ENCODE measurements around the gene BMERB1. TPM values are rescaled to one million over a fixed set of nuclear protein-coding genes. Genes with fewer than 3 reads are reported as not detected.

BMERB1 gene
- total RNA-seq, 2 experiments from 2014 or later, result 0.85 to 0.98 TPM

GRCh38 chr16:15435216-15435864, 952 bp downstream of the BMERB1 start:
- intact Hi-C loops (cut with DNase I, micrococcal nuclease), result no loop called here
- no peak for TF ChIP-seq CTCF (IDR thresholded peaks at IDR 0.05)
- H3K36me3 Mint-ChIP-seq (ENCODE audit: low read depth), result no peaks in the 10 kb centered on the region
- H3K27me3 Mint-ChIP-seq, result peaks cover 34% of the 10 kb centered on the region
- peaks cover 10% of the 10 kb centered on the region for H3K4me1 Mint-ChIP-seq (ENCODE audit: low read depth)
- ChIA-PET CTCF (interaction anchor here (1.1 kb wide), 1 partner anchor 8 kb away, joined by 4 read pairs; no protein-coding TSS in a partner anchor), POLR2A (no interaction called here)
- H3K4me3 ChIP-seq (ENCODE audit: low read length), result peak overlapping the region; percentile 47
- H3K4me3 Mint-ChIP-seq, result peak overlapping the region; percentile 70
- peaks cover 13% of the 10 kb centered on the region for H3K4me1 ChIP-seq (ENCODE audit: insufficient read depth, low read length)
- DNase-seq (no peak), ATAC-seq (ENCODE audit: poor library complexity) (no peak)
- no peak overlapping the region for H3K27ac Mint-ChIP-seq
- no peak overlapping the region for H3K27ac ChIP-seq (ENCODE audit: low read depth in 1 of 2, low read length in 2 of 2)
- no peaks in the 10 kb centered on the region for H3K9me3 Mint-ChIP-seq
- H3K9me3 ChIP-seq (ENCODE audit: control insufficient read depth in 1 of 2, insufficient read depth in 1 of 2, low read length in 2 of 2), result peaks cover 0 to 5% of the 10 kb centered on the region in 2 experiments
- peaks cover 10 to 18% of the 10 kb centered on the region in 2 experiments for H3K27me3 ChIP-seq (ENCODE audit: control insufficient read depth in 1 of 2, insufficient read depth in 2 of 2, low read length in 2 of 2)
- H3K36me3 ChIP-seq (ENCODE audit: insufficient read depth, low read length), result no peaks in the 10 kb centered on the region

GRCh38 chr16:15439102-15439501, 4.7 kb downstream of the BMERB1 start:
- no peak for ATAC-seq (ENCODE audit: poor library complexity)
- POLR2A ChIA-PET, result no interaction called here
- no peak for TF ChIP-seq CTCF (IDR thresholded peaks at IDR 0.05)
- no peak overlapping the region for H3K4me3 ChIP-seq (ENCODE audit: low read length)
- Mint-ChIP-seq H3K36me3 (ENCODE audit: low read depth) (no peaks in the 10 kb centered on the region), H3K27me3 (peaks cover 25% of the 10 kb centered on the region), H3K4me3 (no peak overlapping the region), H3K9me3 (no peaks in the 10 kb centered on the region), H3K4me1 (ENCODE audit: low read depth) (peaks cover 10% of the 10 kb centered on the region), H3K27ac (no peak overlapping the region)
- CTCF ChIA-PET, result no interaction called here
- H3K9me3 ChIP-seq (ENCODE audit: control insufficient read depth in 1 of 2, insufficient read depth in 1 of 2, low read length in 2 of 2), result peaks cover 0 to 4% of the 10 kb centered on the region in 2 experiments
- no peak overlapping the region for H3K27ac ChIP-seq (ENCODE audit: low read depth in 1 of 2, low read length in 2 of 2)
- H3K36me3 ChIP-seq (ENCODE audit: insufficient read depth, low read length), result no peaks in the 10 kb centered on the region
- peaks cover 10 to 15% of the 10 kb centered on the region in 2 experiments for H3K27me3 ChIP-seq (ENCODE audit: control insufficient read depth in 1 of 2, insufficient read depth in 2 of 2, low read length in 2 of 2)
- peaks cover 13% of the 10 kb centered on the region for H3K4me1 ChIP-seq (ENCODE audit: insufficient read depth, low read length)
- no peak for DNase-seq
- intact Hi-C loops (cut with DNase I, micrococcal nuclease), result no loop called here

GRCh38 chr16:15439521-15439920, 5.1 kb downstream of the BMERB1 start:
- H3K27ac Mint-ChIP-seq, result no peak overlapping the region
- peaks cover 10% of the 10 kb centered on the region for H3K4me1 ChIP-seq (ENCODE audit: insufficient read depth, low read length)
- H3K27ac ChIP-seq (ENCODE audit: low read depth in 1 of 2, low read length in 2 of 2), result no peak overlapping the region
- no peak overlapping the region for H3K4me3 ChIP-seq (ENCODE audit: low read length)
- DNase-seq, result no peak
- no peak for TF ChIP-seq CTCF (IDR thresholded peaks at IDR 0.05)
- ChIA-PET CTCF (no interaction called here), POLR2A (no interaction called here)
- peaks cover 10% of the 10 kb centered on the region in 2 experiments for H3K27me3 ChIP-seq (ENCODE audit: control insufficient read depth in 1 of 2, insufficient read depth in 2 of 2, low read length in 2 of 2)
- H3K4me1 Mint-ChIP-seq (ENCODE audit: low read depth), result peaks cover 10% of the 10 kb centered on the region
- H3K36me3 Mint-ChIP-seq (ENCODE audit: low read depth), result no peaks in the 10 kb centered on the region
- H3K36me3 ChIP-seq (ENCODE audit: insufficient read depth, low read length), result no peaks in the 10 kb centered on the region
- no peak overlapping the region for H3K4me3 Mint-ChIP-seq
- no peaks in the 10 kb centered on the region for H3K9me3 ChIP-seq (ENCODE audit: control insufficient read depth in 1 of 2, insufficient read depth in 1 of 2, low read length in 2 of 2)
- no peaks in the 10 kb centered on the region for H3K9me3 Mint-ChIP-seq
- intact Hi-C loops (cut with DNase I, micrococcal nuclease), result no loop called here
- H3K27me3 Mint-ChIP-seq, result peaks cover 25% of the 10 kb centered on the region
- no peak for ATAC-seq (ENCODE audit: poor library complexity)
